B cell (primary cell): ENCODE measurements around the gene TGM3. TPM values are rescaled to one million over a fixed set of nuclear protein-coding genes. Genes with fewer than 3 reads are reported as not detected.

Experiments
- ATAC-seq: fragments of 200-7000 bp; cut with Tn5 transposase; one replicate; pipeline ENCODE4 v1.10.0; 2021; ENCODE audit warnings: low read depth, mild to moderate bottlenecking, moderate number of reproducible peaks, moderate library complexity
- CTCF ChIA-PET: fragments of 350-600 bp; sonication (Branson Sonifier 250); formaldehyde crosslinking; loops from one replicate; lab custom pipeline; 2021; ENCODE audit warnings: antibody characterized with exemption, inconsistent platforms; lab: Charles Lee
- POLR2A ChIA-PET: fragments of 350-600 bp; sonication (Branson Sonifier 250); formaldehyde crosslinking; loops from one replicate; lab custom pipeline; 2021; ENCODE audit warnings: antibody characterized with exemption; lab: Charles Lee
- DNase-seq: peaks from one replicate; pipeline ENCODE4 v3.0.0; 2013
- H2AFZ ChIP-seq: 2 replicates; pipeline ENCODE4 v1.6.1; 2012; ENCODE audit warnings: mild to moderate bottlenecking, low read depth, low read length; ENCODE audit not compliant: insufficient read depth, poor library complexity, severe bottlenecking
- H3K27ac ChIP-seq, 2 donors: 1 replicate in 1 of 2; 2 replicates in 1 of 2; pipeline ENCODE4 v1.5.1; 2012 to 2013; ENCODE audit warnings: low read length in 2 of 2, mild to moderate bottlenecking in 2 of 2, moderate library complexity in 1 of 2
- H3K27me3 ChIP-seq, 4 experiments: fragments of 200-600 bp in 1 of 4; sonication (generic) in 1 of 4; replicated peaks in 1 of 4; 1 replicate in 2 of 4; 2 replicates in 2 of 4; pipeline versions ENCODE4 v1.6.1 to v1.7.0; 2013 to 2016; ENCODE audit warnings: low read length in 3 of 4, mild to moderate bottlenecking in 2 of 4, mixed read lengths in 1 of 4, moderate library complexity in 1 of 4; ENCODE audit not compliant: insufficient read depth in 4 of 4, control insufficient read depth in 3 of 4; ENCODE audit errors: control extremely low read depth in 1 of 4
- H3K36me3 ChIP-seq, 2 experiments: replicated peaks in 1 of 2; 1 replicate in 1 of 2; 2 replicates in 1 of 2; pipeline versions ENCODE4 v1.6.1 to v1.7.1; 2013; ENCODE audit warnings: low read length in 1 of 2; ENCODE audit not compliant: insufficient read depth in 2 of 2, control insufficient read depth in 1 of 2; ENCODE audit errors: control extremely low read depth in 1 of 2, extremely low read depth in 1 of 2
- H3K4me1 ChIP-seq, 2 donors: fragments of 200-600 bp in 1 of 2; sonication (generic) in 1 of 2; 1 replicate in 1 of 2; 2 replicates in 1 of 2; pipeline versions ENCODE4 v1.5.1 to v1.6.1; 2013 to 2017; ENCODE audit warnings: low read length in 2 of 2; ENCODE audit not compliant: control insufficient read depth in 2 of 2, insufficient read depth in 2 of 2
- H3K4me2 ChIP-seq: replicated peaks from 2 replicates; pipeline ENCODE3; 2012; ENCODE audit warnings: mild to moderate bottlenecking, low read depth, low read length; ENCODE audit not compliant: poor library complexity, severe bottlenecking
- H3K4me3 ChIP-seq, 5 experiments: fragments of 200-600 bp in 1 of 5; sonication (generic) in 1 of 5; 1 replicate in 3 of 5; 2 replicates in 2 of 5; pipeline versions ENCODE4 v1.5.1 to v1.7.0; 2011 to 2016; ENCODE audit warnings: low read length in 4 of 5, mild to moderate bottlenecking in 4 of 5, low read depth in 2 of 5, control low read depth in 1 of 5, moderate library complexity in 1 of 5; ENCODE audit not compliant: insufficient read depth in 1 of 5; ENCODE audit errors: control extremely low read depth in 1 of 5, extremely low read depth in 1 of 5
- H3K79me2 ChIP-seq: fragments of 200-600 bp; sonication (generic); one replicate; pipeline ENCODE4 v1.6.0; 2016; ENCODE audit warnings: low read length; ENCODE audit not compliant: control insufficient read depth, insufficient read depth
- H3K9ac ChIP-seq: fragments of 200-600 bp; sonication (generic); 2 replicates; pipeline ENCODE4 v1.6.1; 2017; ENCODE audit warnings: mild to moderate bottlenecking, low read length, moderate library complexity
- H3K9me3 ChIP-seq, 3 donors: one replicate each; pipeline versions ENCODE4 v1.6.1 to v1.7.1; 2013; ENCODE audit warnings: low read length in 2 of 3; ENCODE audit not compliant: control insufficient read depth in 2 of 3, insufficient read depth in 1 of 3; ENCODE audit errors: control extremely low read depth in 1 of 3
- H4K20me1 ChIP-seq: 2 replicates; pipeline ENCODE4 v1.6.0; 2012; ENCODE audit warnings: mild to moderate bottlenecking, low read length; ENCODE audit not compliant: insufficient read depth, control insufficient read depth, poor library complexity, severe bottlenecking
- H3K27ac Mint-ChIP-seq: one replicate; pipeline ENCODE4 v1.8.0; 2021; ENCODE audit warnings: mixed read lengths
- H3K27me3 Mint-ChIP-seq: one replicate; pipeline ENCODE4 v1.8.0; 2021; ENCODE audit warnings: mixed read lengths
- H3K4me1 Mint-ChIP-seq: one replicate; pipeline ENCODE4 v1.8.0; 2021; ENCODE audit warnings: mixed read lengths
- H3K4me3 Mint-ChIP-seq: one replicate; pipeline ENCODE4 v1.8.0; 2021; ENCODE audit warnings: mixed read lengths
- H3K9me3 Mint-ChIP-seq: one replicate; pipeline ENCODE4 v1.8.0; 2022; ENCODE audit warnings: mixed read lengths; ENCODE audit not compliant: insufficient read depth
- CTCF ChIP-seq: fragments of 200-600 bp; IDR thresholded peaks from one replicate; pipeline ENCODE4 v1.8.0; 2022; ENCODE audit warnings: antibody characterized with exemption, mild to moderate bottlenecking
- EZH2 ChIP-seq: IDR thresholded peaks from 2 replicates; pipeline ENCODE4 v1.6.1; 2012; ENCODE audit warnings: borderline replicate concordance, low read depth, mild to moderate bottlenecking, moderate library complexity, low read length; ENCODE audit not compliant: insufficient read depth, poor library complexity, severe bottlenecking
- WGBS: methylation state at CpG from one replicate; pipeline ENCODE4 v1.1.5; 2013; ENCODE audit warnings: missing lambda C conversion rate; ENCODE audit not compliant: insufficient coverage; 5-methylcytosine and 5-hydroxymethylcytosine counted together
- intact Hi-C: fragments of 100-400 bp; cut with micrococcal nuclease; formaldehyde crosslinking; loops from one replicate; pipeline ENCODE4 v1.10.0; 2022
- polyA plus RNA-seq: library from polyadenylated mRNA; depleted of rRNA; stranded (reverse); fragments of >200 nt; gene quantifications from 2 replicates; pipeline ENCODE4 v1.2.3, GENCODE V29; 2012
- total RNA-seq, 2 donors: library from RNA; stranded (reverse); fragments of 120-200 nt in 1 of 2; gene quantifications; 1 replicate in 1 of 2; 2 replicates in 1 of 2; pipeline versions ENCODE4 v1.2.3 to v1.2.4, GENCODE V29; 2013 to 2022

TGM3 gene
- total and polyA plus RNA-seq, 2 donors (not counting 1 experiment from before 2014, with no cell fraction given): not detected

- Histone ChIP-seq H2AFZ (no peak overlapping the region), H3K27ac (no peak overlapping the region), H3K36me3 (no peaks in the 10 kb centered on the region), H3K4me3 (no peak overlapping the region), H3K4me1 (peaks cover 2% of the 10 kb centered on the region in 2 donors), H3K9ac (no peak overlapping the region), H3K27me3 (no peaks in the 10 kb centered on the region), H3K79me2 (no peaks in the 10 kb centered on the region), H3K9me3 (no peaks in the 10 kb centered on the region), H3K4me2 (no peak overlapping the region), H4K20me1 (no peaks in the 10 kb centered on the region)
- no peak for DNase-seq
- TF ChIP-seq EZH2: no peak
- no peak for TF ChIP-seq CTCF
- no peak overlapping the region for H3K4me3 Mint-ChIP-seq
- no peaks in the 10 kb centered on the region for H3K9me3 Mint-ChIP-seq
- no peak for ATAC-seq
- no peaks in the 10 kb centered on the region for H3K27me3 Mint-ChIP-seq
- H3K27ac Mint-ChIP-seq: no peak overlapping the region
- peaks cover 6% of the 10 kb centered on the region for H3K4me1 Mint-ChIP-seq
- intact Hi-C loops: no loop called here
- ChIA-PET CTCF (no interaction called here), POLR2A (no interaction called here)
- 100% methylated on average over 1 of the region's 7 CpGs for WGBS
Measured at GRCh38 chr20:2295286-2295685, 515 bp upstream of the TGM3 start.

GRCh38 chr20:2296524-2297356 lies 939 bp downstream of the TGM3 start:
- H3K4me3 Mint-ChIP-seq: no peak overlapping the region
- POLR2A ChIA-PET: no interaction called here

More at GRCh38 chr20:2296524-2297356, 939 bp downstream of the TGM3 start:
- H3K27ac Mint-ChIP-seq: no peak overlapping the region
- H3K4me1 ChIP-seq: peaks cover 16 to 17% of the 10 kb centered on the region in 2 donors
- TF ChIP-seq CTCF (no peak), EZH2 (no peak)
- H3K27ac ChIP-seq: no peak overlapping the region
- no peak for ATAC-seq
- H3K4me1 Mint-ChIP-seq: peaks cover 18% of the 10 kb centered on the region
- CTCF ChIA-PET: no interaction called here
- no peaks in the 10 kb centered on the region for H3K27me3 Mint-ChIP-seq
- intact Hi-C loops: no loop called here
- WGBS: 84% methylated on average over 5 of the region's 5 CpGs
- H3K9me3 Mint-ChIP-seq: no peaks in the 10 kb centered on the region
- H3K79me2 ChIP-seq: no peaks in the 10 kb centered on the region
- H3K4me2 ChIP-seq: no peak overlapping the region
- no peak overlapping the region for H3K4me3 ChIP-seq
- no peaks in the 10 kb centered on the region for H3K27me3 ChIP-seq
- H3K9ac ChIP-seq: no peak overlapping the region
- H3K9me3 ChIP-seq: no peaks in the 10 kb centered on the region
- DNase-seq: no peak
- H3K36me3 ChIP-seq: no peaks in the 10 kb centered on the region
- H2AFZ ChIP-seq: no peak overlapping the region
- H4K20me1 ChIP-seq: no peaks in the 10 kb centered on the region
